Measurements from ENCODE around the gene SLC29A3.

The SLC29A3 gene

DNA sequence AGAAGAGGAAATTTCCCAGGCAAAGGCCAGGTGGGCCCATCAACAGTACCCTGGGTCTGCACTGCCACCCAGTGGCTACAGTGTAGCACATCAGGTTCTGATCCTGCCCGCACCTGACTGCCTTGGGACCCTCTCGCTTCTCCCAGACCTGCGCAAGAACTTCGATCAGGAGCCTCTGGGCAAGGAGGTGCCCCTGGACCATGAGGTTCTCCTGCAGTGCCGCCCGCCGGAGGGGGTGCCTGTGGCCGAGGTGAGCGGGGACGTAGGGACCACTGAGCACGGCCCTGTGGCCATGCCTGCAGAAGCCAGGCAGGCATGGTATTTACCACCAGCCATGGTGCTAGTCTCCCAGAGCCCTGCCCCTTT, 33.9 kb upstream of the SLC29A3 start:
- H2AFZ ChIP-seq (ENCODE audit: low read depth, low read length, severe bottlenecking), result no peak overlapping the region
- H3K4me3 ChIP-seq (ENCODE audit: insufficient read depth, low read length, poor library complexity, severe bottlenecking), result no peak overlapping the region
- TF ChIP-seq, protein P1, sequence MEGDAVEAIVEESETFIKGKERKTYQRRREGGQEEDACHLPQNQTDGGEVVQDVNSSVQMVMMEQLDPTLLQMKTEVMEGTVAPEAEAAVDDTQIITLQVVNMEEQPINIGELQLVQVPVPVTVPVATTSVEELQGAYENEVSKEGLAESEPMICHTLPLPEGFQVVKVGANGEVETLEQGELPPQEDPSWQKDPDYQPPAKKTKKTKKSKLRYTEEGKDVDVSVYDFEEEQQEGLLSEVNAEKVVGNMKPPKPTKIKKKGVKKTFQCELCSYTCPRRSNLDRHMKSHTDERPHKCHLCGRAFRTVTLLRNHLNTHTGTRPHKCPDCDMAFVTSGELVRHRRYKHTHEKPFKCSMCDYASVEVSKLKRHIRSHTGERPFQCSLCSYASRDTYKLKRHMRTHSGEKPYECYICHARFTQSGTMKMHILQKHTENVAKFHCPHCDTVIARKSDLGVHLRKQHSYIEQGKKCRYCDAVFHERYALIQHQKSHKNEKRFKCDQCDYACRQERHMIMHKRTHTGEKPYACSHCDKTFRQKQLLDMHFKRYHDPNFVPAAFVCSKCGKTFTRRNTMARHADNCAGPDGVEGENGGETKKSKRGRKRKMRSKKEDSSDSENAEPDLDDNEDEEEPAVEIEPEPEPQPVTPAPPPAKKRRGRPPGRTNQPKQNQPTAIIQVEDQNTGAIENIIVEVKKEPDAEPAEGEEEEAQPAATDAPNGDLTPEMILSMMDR (IDR thresholded peaks at IDR 0.05; ENCODE audit: insufficient read depth, low read length, poor library complexity, severe bottlenecking), result peak; percentile 63
- TF ChIP-seq EZH2phosphoT487 (conservative IDR thresholded peaks at IDR 0.05; ENCODE audit: low read length), result no peak
- no peak overlapping the region for H3K27ac ChIP-seq (ENCODE audit: low read depth, low read length)
- no peaks in the 10 kb centered on the region for H3K79me2 ChIP-seq (ENCODE audit: insufficient read depth, low read length)
- no peaks in the 10 kb centered on the region for H3K9me2 ChIP-seq (replicated peaks; ENCODE audit: insufficient read depth, low read length)
- H4K20me1 ChIP-seq (ENCODE audit: low read depth, low read length), result no peaks in the 10 kb centered on the region
- no peaks in the 10 kb centered on the region for H3K36me3 ChIP-seq (ENCODE audit: low read length)
- H3F3A ChIP-seq (ENCODE audit: insufficient read depth), result no peaks in the 10 kb centered on the region
- H3K9me3 ChIP-seq (ENCODE audit: insufficient read depth, low read length), result no peaks in the 10 kb centered on the region
- no peaks in the 10 kb centered on the region for H3K27me3 ChIP-seq (ENCODE audit: low read length)
- no peak overlapping the region for H3K4me2 ChIP-seq (ENCODE audit: low read depth, low read length, poor library complexity, severe bottlenecking)
- H3K9ac ChIP-seq (ENCODE audit: low read length), result no peak overlapping the region

DNA sequence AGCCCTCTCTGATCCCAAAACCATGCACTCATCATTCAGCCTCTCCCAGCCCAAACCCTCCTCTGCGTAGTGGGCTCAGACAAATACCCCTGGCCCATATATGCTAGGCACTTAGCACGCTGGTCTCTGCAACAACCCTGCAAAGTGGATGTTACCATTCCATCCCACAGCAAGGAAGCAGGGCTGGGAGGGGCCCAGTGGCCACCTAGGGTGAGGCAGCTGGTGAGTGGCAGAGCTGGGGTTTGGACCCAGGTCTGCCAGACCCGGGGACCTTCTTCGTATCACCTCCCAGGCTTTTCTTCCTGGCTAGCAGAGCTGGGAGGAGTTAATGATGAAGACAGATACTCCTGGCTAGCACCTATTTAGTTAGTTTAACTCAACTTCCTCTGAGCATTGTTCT, 33.1 kb upstream of the SLC29A3 start:
- Histone ChIP-seq H3K4me2 (ENCODE audit: low read depth, low read length, poor library complexity, severe bottlenecking) (no peak overlapping the region), H3K9ac (ENCODE audit: low read length) (no peak overlapping the region), H2AFZ (ENCODE audit: low read depth, low read length, severe bottlenecking) (no peak overlapping the region), H3K4me3 (ENCODE audit: insufficient read depth, low read length, poor library complexity, severe bottlenecking) (no peak overlapping the region), H3K36me3 (ENCODE audit: low read length) (no peaks in the 10 kb centered on the region), H3K27ac (ENCODE audit: low read depth, low read length) (no peak overlapping the region), H3K27me3 (ENCODE audit: low read length) (no peaks in the 10 kb centered on the region), H3K9me2 (replicated peaks; ENCODE audit: insufficient read depth, low read length) (no peaks in the 10 kb centered on the region), H3F3A (ENCODE audit: insufficient read depth) (no peaks in the 10 kb centered on the region), H4K20me1 (ENCODE audit: low read depth, low read length) (no peaks in the 10 kb centered on the region), H3K79me2 (ENCODE audit: insufficient read depth, low read length) (no peaks in the 10 kb centered on the region), H3K9me3 (ENCODE audit: insufficient read depth, low read length) (no peaks in the 10 kb centered on the region)
- TF ChIP-seq, protein P1 (IDR thresholded peaks at IDR 0.05; ENCODE audit: insufficient read depth, low read length, poor library complexity, severe bottlenecking), result no peak
- no peak for TF ChIP-seq EZH2phosphoT487 (conservative IDR thresholded peaks at IDR 0.05; ENCODE audit: low read length)

DNA sequence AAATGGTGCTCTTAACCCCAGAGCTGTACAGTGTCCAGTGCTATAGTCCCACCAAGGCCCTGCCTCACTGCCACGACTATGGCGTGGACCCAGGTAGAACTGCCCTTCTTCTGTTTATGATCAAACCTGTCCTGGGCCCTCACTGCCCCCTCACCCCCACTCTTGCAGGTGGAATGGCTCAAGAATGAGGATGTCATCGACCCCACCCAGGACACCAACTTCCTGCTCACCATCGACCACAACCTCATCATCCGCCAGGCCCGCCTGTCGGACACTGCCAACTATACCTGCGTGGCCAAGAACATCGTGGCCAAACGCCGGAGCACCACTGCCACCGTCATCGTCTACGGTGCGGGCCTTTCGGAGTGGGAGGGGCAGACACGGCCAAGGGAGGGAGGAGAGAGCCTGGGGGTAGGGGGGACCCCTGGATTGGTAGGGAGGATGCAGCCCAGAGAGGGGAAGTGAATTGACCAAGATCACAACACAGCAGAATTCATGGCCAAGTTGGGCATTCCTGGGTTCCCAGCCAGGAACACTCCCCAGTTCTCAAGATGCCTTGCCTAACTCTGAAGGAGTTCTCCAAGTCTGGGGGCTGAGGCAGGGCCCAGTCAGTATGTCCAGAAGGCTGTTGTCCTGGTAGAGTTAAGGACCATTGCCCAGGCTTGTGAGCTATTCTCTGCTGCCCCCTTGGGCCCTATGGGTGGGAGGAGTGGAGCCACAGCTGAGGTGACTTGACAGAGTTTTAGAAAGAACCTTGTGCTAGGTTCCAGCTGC, 32.4 kb upstream of the SLC29A3 start:
- no peaks in the 10 kb centered on the region for H3K9me2 ChIP-seq (replicated peaks; ENCODE audit: insufficient read depth, low read length)
- H3K9ac ChIP-seq (ENCODE audit: low read length), result no peak overlapping the region
- no peak overlapping the region for H2AFZ ChIP-seq (ENCODE audit: low read depth, low read length, severe bottlenecking)
- H3K36me3 ChIP-seq (ENCODE audit: low read length), result no peaks in the 10 kb centered on the region
- no peaks in the 10 kb centered on the region for H4K20me1 ChIP-seq (ENCODE audit: low read depth, low read length)
- TF ChIP-seq, protein P1 (IDR thresholded peaks at IDR 0.05; ENCODE audit: insufficient read depth, low read length, poor library complexity, severe bottlenecking), result no peak
- no peak for TF ChIP-seq EZH2phosphoT487 (conservative IDR thresholded peaks at IDR 0.05; ENCODE audit: low read length)
- H3K79me2 ChIP-seq (ENCODE audit: insufficient read depth, low read length), result no peaks in the 10 kb centered on the region
- no peaks in the 10 kb centered on the region for H3F3A ChIP-seq (ENCODE audit: insufficient read depth)
- H3K4me2 ChIP-seq (ENCODE audit: low read depth, low read length, poor library complexity, severe bottlenecking), result no peak overlapping the region
- H3K9me3 ChIP-seq (ENCODE audit: insufficient read depth, low read length), result no peaks in the 10 kb centered on the region
- H3K4me3 ChIP-seq (ENCODE audit: insufficient read depth, low read length, poor library complexity, severe bottlenecking), result no peak overlapping the region
- no peak overlapping the region for H3K27ac ChIP-seq (ENCODE audit: low read depth, low read length)
- no peaks in the 10 kb centered on the region for H3K27me3 ChIP-seq (ENCODE audit: low read length)
